Caco-2 (cell line): Measurements from ENCODE around the gene UBQLN4. TPM values are rescaled to one million over a fixed set of nuclear protein-coding genes. Genes with fewer than 3 reads are reported as not detected.

Source experiments
- BruUV-seq: library from RNA; stranded (reverse); fragments of 400-500 nt; replicated peaks from 2 replicates; lab custom pipeline; 2021; lab: Mats Ljungman, UMichigan
- CTCF ChIA-PET: fragments of 300-600 bp; sonication (Branson Sonifier 250); formaldehyde crosslinking; loops from one replicate; lab custom pipeline; 2022; ENCODE audit warnings: antibody characterized with exemption; lab: Charles Lee
- POLR2A ChIA-PET: fragments of 300-600 bp; sonication (Branson Sonifier 250); formaldehyde crosslinking; loops from one replicate; lab custom pipeline; 2022; ENCODE audit warnings: antibody characterized with exemption; lab: Charles Lee
- DNase-seq, 2 experiments: peaks; one replicate each; pipeline versions ENCODE4 v3.0.0 to v3.0.0-alpha.2; 2020 to 2022
- H3K27me3 ChIP-seq: replicated peaks from 2 replicates; pipeline ENCODE4 v1.6.0; 2011; ENCODE audit warnings: low read length; ENCODE audit not compliant: control insufficient read depth, insufficient read depth
- H3K36me3 ChIP-seq: 2 replicates; pipeline ENCODE4 v1.5.1; 2011; ENCODE audit warnings: low read length; ENCODE audit not compliant: control insufficient read depth, insufficient read depth
- H3K4me1 ChIP-seq: fragments of 250-450 bp; sonication (Bioruptor Pico); 2 replicates; pipeline ENCODE4 v1.5.1; 2020; ENCODE audit warnings: mild to moderate bottlenecking
- H3K4me3 ChIP-seq: 2 replicates; pipeline ENCODE4 v1.5.1; 2011; ENCODE audit warnings: low read depth, mild to moderate bottlenecking, control low read depth, low read length
- H3K9me3 ChIP-seq: fragments of 250-450 bp; sonication (Bioruptor Pico); 2 replicates; pipeline ENCODE4 v1.5.1; 2020; ENCODE audit warnings: mild to moderate bottlenecking, moderate library complexity
- H3K27ac Mint-ChIP-seq: one replicate; pipeline ENCODE4 v1.8.0; 2022; ENCODE audit warnings: mixed read lengths; ENCODE audit not compliant: unreplicated experiment
- H3K27me3 Mint-ChIP-seq: one replicate; pipeline ENCODE4 v1.8.0; 2022; ENCODE audit warnings: mixed read lengths; ENCODE audit not compliant: insufficient read depth, unreplicated experiment
- H3K36me3 Mint-ChIP-seq: one replicate; pipeline ENCODE4 v1.8.0; 2022; ENCODE audit warnings: mild to moderate bottlenecking, mixed read lengths; ENCODE audit not compliant: insufficient read depth, unreplicated experiment
- H3K4me1 Mint-ChIP-seq: one replicate; pipeline ENCODE4 v1.8.0; 2022; ENCODE audit warnings: low read depth, mixed read lengths; ENCODE audit not compliant: unreplicated experiment
- H3K4me3 Mint-ChIP-seq: one replicate; pipeline ENCODE4 v1.8.0; 2022; ENCODE audit warnings: mild to moderate bottlenecking, moderate library complexity, mixed read lengths; ENCODE audit not compliant: unreplicated experiment
- H3K9me3 Mint-ChIP-seq: one replicate; pipeline ENCODE4 v1.8.0; 2022; ENCODE audit warnings: mixed read lengths; ENCODE audit not compliant: unreplicated experiment
- CTCF ChIP-seq, 2 experiments: fragments of 200-600 bp in 1 of 2; IDR thresholded peaks; 1 replicate in 1 of 2; 2 replicates in 1 of 2; pipeline versions ENCODE4 v1.5.1 to v1.8.0; 2011 to 2022; ENCODE audit warnings: antibody characterized with exemption in 1 of 2, control low read depth in 1 of 2, inconsistent platforms in 1 of 2, low read depth in 1 of 2, low read length in 1 of 2, mild to moderate bottlenecking in 1 of 2, moderate library complexity in 1 of 2; ENCODE audit not compliant: insufficient read depth in 1 of 2, severe bottlenecking in 1 of 2, unreplicated experiment in 1 of 2
- intact Hi-C: fragments of 100-400 bp; cut with micrococcal nuclease; formaldehyde crosslinking; loops from one replicate; pipeline ENCODE4 v1.10.0; 2022; ENCODE audit not compliant: unreplicated experiment
- total RNA-seq: library from RNA; stranded (reverse); gene quantifications from 2 replicates; pipeline ENCODE4 v1.2.3, GENCODE V29; 2022

Gene UBQLN4
- total RNA-seq, 1 experiment from 2014 or later: 60.9 TPM

DNA sequence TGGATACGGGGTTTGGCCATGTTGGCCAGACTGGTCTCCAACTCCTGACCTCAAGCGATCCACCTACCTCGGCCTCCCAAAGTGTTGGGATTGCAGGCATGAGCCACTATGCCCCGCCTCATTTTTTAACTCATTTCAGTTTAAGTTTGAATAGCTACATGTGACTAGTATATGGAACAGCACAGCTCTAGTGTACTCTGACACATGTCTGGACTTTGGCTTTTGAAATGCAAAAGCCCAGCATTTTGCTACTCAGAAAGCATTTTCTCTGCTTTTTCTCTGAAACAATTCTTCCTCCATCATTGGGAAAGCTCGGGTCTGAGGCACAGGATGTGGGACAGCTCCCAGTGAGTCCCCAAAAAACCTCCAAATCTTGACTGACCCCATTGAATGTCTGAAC is 28.8 kb downstream of the UBQLN4 start:
- POLR2A ChIA-PET: no interaction called here
- no peaks in the 10 kb centered on the region for H3K27me3 Mint-ChIP-seq
- H3K27ac Mint-ChIP-seq: no peak overlapping the region
- H3K4me1 Mint-ChIP-seq: peaks cover 4% of the 10 kb centered on the region
- H3K9me3 ChIP-seq: no peaks in the 10 kb centered on the region
- intact Hi-C loops: no loop called here
- H3K36me3 ChIP-seq: no peaks in the 10 kb centered on the region
- no peaks in the 10 kb centered on the region for H3K27me3 ChIP-seq
- no peak overlapping the region for H3K4me3 ChIP-seq
- CTCF ChIA-PET: interaction anchor here (0.7 to 0.8 kb wide), 2 partner anchors 16 to 35 kb away, joined by 3 to 5 read pairs; no protein-coding TSS in a partner anchor
- TF ChIP-seq CTCF (IDR thresholded peaks at IDR 0.05; ENCODE audit: insufficient read depth in 1 of 2, low read depth in 1 of 2, low read length in 1 of 2, severe bottlenecking in 1 of 2, unreplicated experiment in 1 of 2): no peak
- no peak overlapping the region for H3K4me3 Mint-ChIP-seq
- H3K9me3 Mint-ChIP-seq: no peaks in the 10 kb centered on the region
- no peak for DNase-seq
- peaks cover 16% of the 10 kb centered on the region for H3K4me1 ChIP-seq
- peaks cover 7% of the 10 kb centered on the region for H3K36me3 Mint-ChIP-seq
- no TSS peak for BruUV-seq

- H3K27me3 Mint-ChIP-seq: no peaks in the 10 kb centered on the region
- H3K36me3 ChIP-seq: peaks cover 2% of the 10 kb centered on the region; the same call in 1 of the 2 replicates
- peaks cover 19% of the 10 kb centered on the region for H3K4me1 ChIP-seq
- no TSS peak for BruUV-seq
- no peak overlapping the region for H3K4me3 ChIP-seq
- H3K27me3 ChIP-seq: no peaks in the 10 kb centered on the region
- no peak overlapping the region for H3K27ac Mint-ChIP-seq
- no peaks in the 10 kb centered on the region for H3K9me3 Mint-ChIP-seq
- CTCF ChIA-PET: interaction anchor here (1.0 kb wide), 1 partner anchor 32 kb away, joined by 4 read pairs; the partner anchor contains the start of gene UBQLN4
- H3K9me3 ChIP-seq: no peaks in the 10 kb centered on the region
- DNase-seq: no peak
- POLR2A ChIA-PET: no interaction called here
- H3K4me1 Mint-ChIP-seq: peaks cover 14% of the 10 kb centered on the region
- TF ChIP-seq CTCF (IDR thresholded peaks at IDR 0.05; ENCODE audit: insufficient read depth in 1 of 2, low read depth in 1 of 2, low read length in 1 of 2, severe bottlenecking in 1 of 2, unreplicated experiment in 1 of 2): no peak
- no peak overlapping the region for H3K4me3 Mint-ChIP-seq
- peaks cover 35% of the 10 kb centered on the region for H3K36me3 Mint-ChIP-seq
- intact Hi-C loops: loop anchor here (1.0 kb wide), 1 partner anchor 32 kb away; the partner anchor contains the start of gene LAMTOR2
Measured at GRCh38 chr1:156021954-156022353, 31.6 kb downstream of the UBQLN4 start.

DNA sequence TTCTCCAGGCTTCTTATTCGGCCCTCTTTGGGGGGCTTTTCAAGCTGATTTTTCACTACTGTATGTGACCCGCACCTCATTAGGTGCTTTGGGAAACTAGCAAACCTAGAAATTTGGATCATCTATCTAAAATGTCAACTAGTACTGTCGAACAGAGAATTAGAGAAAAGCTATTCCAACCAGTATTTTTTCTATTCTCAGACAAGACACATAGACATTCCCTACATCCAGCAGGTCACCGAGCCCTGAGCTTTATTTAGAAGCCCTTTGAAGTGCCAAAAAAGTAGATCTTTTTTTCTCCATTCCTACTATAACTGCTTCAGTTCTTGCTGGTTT is 32.5 kb downstream of the UBQLN4 start:
- Mint-ChIP-seq H3K27ac (peak overlapping the region; percentile 77), H3K36me3 (peaks cover 36% of the 10 kb centered on the region), H3K27me3 (no peaks in the 10 kb centered on the region), H3K4me1 (peaks cover 14% of the 10 kb centered on the region), H3K4me3 (peak overlapping the region; percentile 97), H3K9me3 (no peaks in the 10 kb centered on the region)
- ChIA-PET POLR2A (no interaction called here), CTCF (interaction anchor here (1.0 to 1.1 kb wide), 2 partner anchors 13 to 109 kb away, joined by 3 to 10 read pairs; no protein-coding TSS in a partner anchor)
- Histone ChIP-seq H3K4me3 (peak overlapping the region; percentile 95), H3K27me3 (no peaks in the 10 kb centered on the region), H3K4me1 (peaks cover 14% of the 10 kb centered on the region), H3K36me3 (peaks cover 3% of the 10 kb centered on the region; the same call in 1 of the 2 replicates), H3K9me3 (no peaks in the 10 kb centered on the region)
- TF ChIP-seq CTCF (IDR thresholded peaks at IDR 0.05; ENCODE audit: insufficient read depth in 1 of 2, low read depth in 1 of 2, low read length in 1 of 2, severe bottlenecking in 1 of 2, unreplicated experiment in 1 of 2): no peak
- no TSS peak for BruUV-seq
- no peak for DNase-seq
- intact Hi-C loops: loop anchor here (1.0 kb wide), 1 partner anchor 33 kb away; the partner anchor contains the start of gene LAMTOR2
